ENCODE data around the gene EMP1. TPM values are rescaled to one million over a fixed set of nuclear protein-coding genes. Genes with fewer than 3 reads are reported as not detected.

The EMP1 gene
- total RNA-seq, 2 donors from 2014 or later, result 1.4 to 4.2 TPM

- Mint-ChIP-seq H3K4me1 (ENCODE audit: low read depth in 2 of 2) (peaks cover 0 to 6% of the 10 kb centered on the region in 2 donors), H3K36me3 (no peaks in the 10 kb centered on the region), H3K27ac (no peak overlapping the region), H3K9me3 (no peaks in the 10 kb centered on the region), H3K27me3 (peaks cover 18 to 22% of the 10 kb centered on the region in 2 donors), H3K4me3 (no peak overlapping the region)
- ATAC-seq (no peak), DNase-seq (ENCODE audit: low spot score) (no peak)
Observed at GRCh38 chr12:13209436-13210235, 13.1 kb downstream of the EMP1 start.

- no peaks in the 10 kb centered on the region for H3K9me3 Mint-ChIP-seq
- H3K27me3 Mint-ChIP-seq, result peaks cover 18 to 21% of the 10 kb centered on the region in 2 donors
- no peak overlapping the region for H3K4me3 Mint-ChIP-seq
- H3K4me1 Mint-ChIP-seq (ENCODE audit: low read depth in 2 of 2), result peaks cover 0 to 6% of the 10 kb centered on the region in 2 donors
- no peak overlapping the region for H3K27ac Mint-ChIP-seq
- no peak for ATAC-seq
- no peaks in the 10 kb centered on the region for H3K36me3 Mint-ChIP-seq
- DNase-seq (ENCODE audit: low spot score), result no peak
Observed at GRCh38 chr12:13210236-13211190, 14.0 kb downstream of the EMP1 start.

- H3K4me1 Mint-ChIP-seq (ENCODE audit: low read depth in 2 of 2), result peaks cover 0 to 6% of the 10 kb centered on the region in 2 donors
- no peaks in the 10 kb centered on the region for H3K9me3 Mint-ChIP-seq
- no peaks in the 10 kb centered on the region for H3K36me3 Mint-ChIP-seq
- H3K27me3 Mint-ChIP-seq, result peaks cover 17 to 18% of the 10 kb centered on the region in 2 donors
- H3K27ac Mint-ChIP-seq, result no peak overlapping the region
- H3K4me3 Mint-ChIP-seq, result no peak overlapping the region
- DNase-seq (ENCODE audit: low spot score), result no peak
- ATAC-seq, result peak in 1 of 2 donors; percentile 4
Observed at GRCh38 chr12:13211191-13211858, 14.8 kb downstream of the EMP1 start.

GRCh38 chr12:13211859-13212664 lies 15.5 kb downstream of the EMP1 start:
- Mint-ChIP-seq H3K4me3 (no peak overlapping the region), H3K4me1 (ENCODE audit: low read depth in 2 of 2) (peaks cover 0 to 4% of the 10 kb centered on the region in 2 donors), H3K27ac (no peak overlapping the region), H3K27me3 (peaks cover 17 to 18% of the 10 kb centered on the region in 2 donors), H3K9me3 (no peaks in the 10 kb centered on the region), H3K36me3 (no peaks in the 10 kb centered on the region)
- ATAC-seq (peak; percentile 51 to 69), DNase-seq (ENCODE audit: low spot score) (peak; percentile 71)

- ATAC-seq (no peak), DNase-seq (ENCODE audit: low spot score) (no peak)
- Mint-ChIP-seq H3K4me3 (no peak overlapping the region), H3K36me3 (no peaks in the 10 kb centered on the region), H3K27ac (no peak overlapping the region), H3K27me3 (peaks cover 10 to 26% of the 10 kb centered on the region in 2 donors), H3K9me3 (no peaks in the 10 kb centered on the region), H3K4me1 (ENCODE audit: low read depth in 2 of 2) (peaks cover 0 to 4% of the 10 kb centered on the region in 2 donors)
Observed at GRCh38 chr12:13215056-13215455, 18.5 kb downstream of the EMP1 start.

DNA sequence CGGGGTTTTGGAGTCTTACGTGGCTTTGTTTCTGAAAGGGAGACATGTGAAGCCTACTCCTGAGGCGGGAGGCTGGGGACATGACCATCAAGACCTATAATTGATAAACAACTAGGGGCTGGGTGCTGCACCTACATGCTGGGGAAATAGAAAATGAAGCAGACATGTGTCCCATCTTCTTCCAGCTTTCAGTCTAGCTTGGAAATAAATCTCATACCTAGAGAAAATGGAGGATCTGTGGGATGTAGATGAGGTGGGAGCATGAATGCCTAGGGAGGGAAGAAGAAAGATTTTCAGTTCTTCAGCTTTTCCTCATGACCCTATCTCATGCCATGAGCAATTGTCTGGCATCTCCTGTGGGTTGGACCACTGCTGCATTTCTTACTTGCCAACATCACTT lies 22.1 kb downstream of the EMP1 start:
- Mint-ChIP-seq H3K4me1 (ENCODE audit: low read depth in 2 of 2) (no peaks in the 10 kb centered on the region), H3K4me3 (no peak overlapping the region), H3K36me3 (no peaks in the 10 kb centered on the region), H3K27me3 (peaks cover 10 to 39% of the 10 kb centered on the region in 2 donors), H3K27ac (no peak overlapping the region), H3K9me3 (no peaks in the 10 kb centered on the region)
- ATAC-seq (peak in 1 of 2 donors; percentile 43), DNase-seq (ENCODE audit: low spot score) (no peak)

DNA sequence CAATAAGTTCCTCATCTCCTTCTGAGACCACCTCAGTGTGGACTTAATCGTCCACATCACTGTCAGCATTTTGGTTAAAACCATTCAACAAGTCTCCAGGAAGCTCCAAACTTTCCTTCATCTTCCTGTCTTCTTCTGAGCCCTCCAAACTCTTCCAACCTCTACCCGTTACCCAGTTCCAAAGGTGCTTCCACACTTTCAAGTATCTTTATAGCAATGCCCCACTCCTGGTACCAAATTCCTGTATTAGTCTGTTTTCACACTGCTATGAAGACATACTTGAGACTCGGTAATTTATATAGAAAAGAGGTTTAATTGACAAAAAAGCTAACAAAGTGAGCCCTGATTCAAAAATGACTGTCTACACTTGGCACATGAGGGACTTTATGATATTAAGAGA lies 22.8 kb downstream of the EMP1 start:
- Mint-ChIP-seq H3K4me3 (no peak overlapping the region), H3K27ac (no peak overlapping the region), H3K27me3 (peaks cover 17 to 46% of the 10 kb centered on the region in 2 donors), H3K4me1 (ENCODE audit: low read depth in 2 of 2) (no peaks in the 10 kb centered on the region), H3K9me3 (no peaks in the 10 kb centered on the region), H3K36me3 (no peaks in the 10 kb centered on the region)
- ATAC-seq, result no peak
- DNase-seq (ENCODE audit: low spot score), result no peak

- H3K27me3 Mint-ChIP-seq, result peaks cover 23 to 55% of the 10 kb centered on the region in 2 donors
Observed at GRCh38 chr12:13220838-13221237, 24.3 kb downstream of the EMP1 start.

DNA sequence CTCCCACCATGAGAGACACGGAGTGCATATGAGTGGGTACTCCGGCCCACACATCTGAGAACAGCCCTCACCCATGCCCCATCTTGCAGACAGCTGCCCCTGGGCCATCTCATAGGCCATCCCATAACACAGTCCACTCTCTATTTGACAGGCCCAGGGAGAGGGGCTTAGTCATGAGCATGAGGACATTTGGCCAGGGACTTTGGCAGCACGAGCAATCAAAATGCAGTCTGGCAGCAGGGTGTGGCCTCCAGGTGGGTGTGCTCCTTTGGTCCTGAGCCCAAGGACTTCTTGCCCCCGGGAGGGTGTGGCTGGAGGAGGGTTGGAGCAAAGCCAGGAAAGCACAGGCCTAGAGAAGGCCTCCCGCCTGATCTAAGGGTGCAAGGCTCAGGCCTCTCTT lies 25.6 kb downstream of the EMP1 start:
- H3K4me3 Mint-ChIP-seq, result no peak overlapping the region
- H3K36me3 Mint-ChIP-seq, result no peaks in the 10 kb centered on the region
- no peaks in the 10 kb centered on the region for H3K4me1 Mint-ChIP-seq (ENCODE audit: low read depth in 2 of 2)
- no peak for DNase-seq (ENCODE audit: low spot score)
- no peaks in the 10 kb centered on the region for H3K9me3 Mint-ChIP-seq
- ATAC-seq, result peak in 1 of 2 donors; percentile 45
- H3K27ac Mint-ChIP-seq, result no peak overlapping the region
- peaks cover 29 to 60% of the 10 kb centered on the region in 2 donors for H3K27me3 Mint-ChIP-seq

More at GRCh38 chr12:13220838-13221237, 24.3 kb downstream of the EMP1 start:
- no peaks in the 10 kb centered on the region for H3K9me3 Mint-ChIP-seq
- ATAC-seq (no peak), DNase-seq (ENCODE audit: low spot score) (no peak)
- no peaks in the 10 kb centered on the region for H3K4me1 Mint-ChIP-seq (ENCODE audit: low read depth in 2 of 2)
- no peaks in the 10 kb centered on the region for H3K36me3 Mint-ChIP-seq
- H3K4me3 Mint-ChIP-seq, result no peak overlapping the region
- no peak overlapping the region for H3K27ac Mint-ChIP-seq

DNA sequence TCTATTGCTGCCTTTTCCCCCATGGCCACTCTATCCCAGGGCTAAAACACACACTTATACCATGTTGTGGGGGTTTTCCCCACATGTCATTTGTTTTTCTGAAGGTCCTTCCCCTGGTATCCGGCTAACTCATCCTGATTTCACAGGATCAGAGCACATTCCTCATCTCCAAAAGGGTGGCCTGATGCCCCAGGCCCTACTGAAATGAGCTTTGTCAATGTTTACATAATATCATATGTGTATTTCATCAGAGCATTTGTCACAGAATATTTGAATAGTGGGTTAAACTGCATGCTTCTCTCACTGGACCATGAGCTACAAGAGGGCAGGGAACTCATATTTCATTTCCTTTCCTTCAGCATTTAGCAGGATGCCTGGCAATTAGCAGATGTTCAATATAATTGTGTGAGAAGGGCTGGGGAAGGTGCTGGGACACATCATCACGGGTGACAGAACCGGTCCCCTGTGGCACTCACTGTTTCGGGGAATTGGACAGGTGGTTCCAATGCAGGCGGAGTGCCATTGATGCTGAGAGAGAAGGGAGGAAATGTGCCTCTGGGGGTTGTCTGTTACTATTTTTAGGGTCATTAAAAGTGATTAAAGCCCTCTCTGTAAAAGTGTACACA lies 26.8 kb downstream of the EMP1 start:
- ATAC-seq (no peak), DNase-seq (ENCODE audit: low spot score) (no peak)
- no peaks in the 10 kb centered on the region for H3K36me3 Mint-ChIP-seq
- no peaks in the 10 kb centered on the region for H3K9me3 Mint-ChIP-seq
- no peak overlapping the region for H3K27ac Mint-ChIP-seq
- H3K27me3 Mint-ChIP-seq, result peaks cover 35 to 63% of the 10 kb centered on the region in 2 donors
- no peaks in the 10 kb centered on the region for H3K4me1 Mint-ChIP-seq (ENCODE audit: low read depth in 2 of 2)
- no peak overlapping the region for H3K4me3 Mint-ChIP-seq

DNA sequence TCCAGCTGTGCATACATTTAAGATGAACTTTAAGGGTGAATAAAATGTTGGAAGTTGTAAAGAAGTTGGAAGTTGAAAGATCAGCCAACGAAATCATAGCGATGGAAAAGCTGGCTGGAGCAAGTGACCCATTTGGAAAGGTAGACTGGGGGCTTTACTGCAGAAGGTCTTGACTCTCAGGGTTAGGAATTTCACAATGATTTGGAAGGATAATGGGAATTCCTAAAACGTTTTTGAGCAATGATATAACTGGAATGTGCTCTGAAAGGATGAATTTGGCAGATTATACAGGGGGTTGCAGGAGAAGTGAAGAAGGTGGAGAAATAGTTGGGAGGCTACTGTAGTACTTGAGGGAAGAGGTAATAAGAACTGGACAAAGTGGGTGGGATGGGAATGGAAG lies 27.4 kb downstream of the EMP1 start:
- H3K36me3 Mint-ChIP-seq, result no peaks in the 10 kb centered on the region
- no peak overlapping the region for H3K4me3 Mint-ChIP-seq
- no peak overlapping the region for H3K27ac Mint-ChIP-seq
- no peaks in the 10 kb centered on the region for H3K9me3 Mint-ChIP-seq
- DNase-seq (ENCODE audit: low spot score) (no peak), ATAC-seq (no peak)
- H3K4me1 Mint-ChIP-seq (ENCODE audit: low read depth in 2 of 2), result no peaks in the 10 kb centered on the region
- peaks cover 35 to 58% of the 10 kb centered on the region in 2 donors for H3K27me3 Mint-ChIP-seq

DNA sequence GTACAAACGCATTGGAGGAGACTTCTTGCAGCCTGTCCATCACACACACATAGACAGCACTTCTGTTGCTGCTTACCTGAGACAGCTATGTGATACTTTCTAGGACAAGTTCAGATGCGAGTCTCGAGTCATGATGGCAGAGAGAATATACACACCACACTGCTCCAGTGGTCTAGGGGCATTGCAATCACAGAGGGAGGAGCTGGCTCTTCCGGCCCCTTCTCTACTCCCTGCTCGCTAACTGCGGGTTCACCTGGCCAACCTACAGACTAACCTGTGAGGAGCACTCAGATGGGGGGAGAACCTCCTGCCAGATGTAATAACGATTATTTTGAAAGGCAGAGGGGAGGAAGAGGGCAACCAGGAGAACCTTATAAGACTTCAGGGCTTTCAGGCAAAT lies 30.7 kb downstream of the EMP1 start:
- Mint-ChIP-seq H3K27me3 (peaks cover 30 to 42% of the 10 kb centered on the region in 2 donors), H3K4me1 (ENCODE audit: low read depth in 2 of 2) (no peaks in the 10 kb centered on the region), H3K4me3 (no peak overlapping the region)

More for the DNA sequence above, 30.7 kb downstream of the EMP1 start:
- no peak overlapping the region for H3K27ac Mint-ChIP-seq
- H3K9me3 Mint-ChIP-seq, result no peaks in the 10 kb centered on the region
- H3K36me3 Mint-ChIP-seq, result no peaks in the 10 kb centered on the region
- DNase-seq (ENCODE audit: low spot score) (no peak), ATAC-seq (peak in 1 of 2 donors; percentile 40)
